ENCODE results near the gene ACTL8.

ACTL8 gene, protein sequence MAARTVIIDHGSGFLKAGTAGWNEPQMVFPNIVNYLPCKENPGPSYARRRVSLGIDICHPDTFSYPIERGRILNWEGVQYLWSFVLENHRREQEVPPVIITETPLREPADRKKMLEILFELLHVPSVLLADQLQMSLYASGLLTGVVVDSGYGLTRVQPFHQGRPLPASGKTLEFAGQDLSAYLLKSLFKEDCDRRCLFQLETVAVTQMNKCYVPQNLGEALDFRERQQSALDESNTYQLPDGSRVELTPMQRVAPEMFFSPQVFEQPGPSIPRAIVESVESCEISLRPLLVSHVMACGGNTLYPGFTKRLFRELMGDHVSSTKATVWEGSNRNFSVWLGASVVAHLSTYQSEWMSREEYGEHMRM

DNA sequence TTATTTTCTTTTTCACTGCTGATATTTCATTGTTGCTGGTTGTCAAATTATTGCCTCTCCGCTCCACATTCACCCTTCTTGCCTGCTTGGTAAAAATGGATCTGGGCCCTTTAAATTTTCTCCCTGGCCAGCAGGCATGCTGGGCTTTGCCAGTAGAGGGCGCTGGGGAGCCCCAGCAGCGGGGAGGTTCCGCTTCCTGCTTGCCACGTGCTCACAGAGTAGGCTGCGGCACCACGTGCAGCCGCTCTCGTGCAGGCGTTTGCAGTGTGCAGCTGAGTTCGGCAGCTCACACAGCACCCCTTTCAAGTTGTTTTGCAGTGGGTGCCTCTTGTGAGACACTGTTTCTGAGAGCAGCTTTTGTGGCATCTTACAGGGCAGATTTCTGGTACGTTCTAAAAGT is at the start of gene ACTL8:
Gene ACTL8 (plus strand): TSS at position 214 of the 400 bp plus-strand sequence. CDS start 67,676 bp downstream, outside the sequence.
- no peak for DNase-seq

DNA sequence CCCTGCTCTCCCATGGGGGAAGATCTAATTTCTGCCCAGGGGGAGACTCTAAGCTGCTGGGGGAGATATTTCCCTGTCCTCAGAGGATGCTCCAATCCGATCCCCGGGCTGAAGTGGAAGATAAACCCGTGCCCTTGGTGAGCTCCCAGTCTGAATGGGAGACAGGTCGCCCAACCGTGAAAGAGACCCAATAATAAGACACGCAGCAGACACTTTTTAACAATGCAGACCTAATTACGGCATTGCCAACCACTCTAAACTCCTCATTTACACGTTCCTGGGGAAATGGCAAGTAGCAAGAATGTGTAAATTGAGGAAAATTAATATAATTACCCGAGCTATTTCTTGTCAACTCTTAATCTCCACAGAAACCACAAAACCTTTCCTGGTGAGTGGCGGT is 48.7 kb upstream of the ACTL8 start:
- no peak for DNase-seq

DNA sequence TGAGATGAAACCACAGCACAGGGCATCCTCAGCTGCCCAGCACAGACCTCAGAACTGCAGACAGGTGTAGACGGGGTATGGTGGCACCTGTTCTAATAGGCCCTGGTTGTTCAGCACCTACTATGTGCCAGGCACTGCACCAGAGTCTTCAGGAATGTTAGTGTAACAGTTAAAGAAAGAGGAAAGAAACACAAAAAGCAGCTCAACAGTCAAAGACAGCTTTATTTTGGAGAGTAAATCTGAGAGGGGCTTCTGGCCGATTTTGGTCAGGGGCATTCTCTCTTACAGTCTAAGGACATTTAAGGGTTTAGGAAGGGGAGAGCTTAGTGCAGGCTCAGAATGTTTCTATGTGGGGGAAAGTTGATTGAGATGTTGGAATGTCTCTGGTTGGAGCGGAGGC is 45.2 kb upstream of the ACTL8 start:
- no peak for DNase-seq

DNA sequence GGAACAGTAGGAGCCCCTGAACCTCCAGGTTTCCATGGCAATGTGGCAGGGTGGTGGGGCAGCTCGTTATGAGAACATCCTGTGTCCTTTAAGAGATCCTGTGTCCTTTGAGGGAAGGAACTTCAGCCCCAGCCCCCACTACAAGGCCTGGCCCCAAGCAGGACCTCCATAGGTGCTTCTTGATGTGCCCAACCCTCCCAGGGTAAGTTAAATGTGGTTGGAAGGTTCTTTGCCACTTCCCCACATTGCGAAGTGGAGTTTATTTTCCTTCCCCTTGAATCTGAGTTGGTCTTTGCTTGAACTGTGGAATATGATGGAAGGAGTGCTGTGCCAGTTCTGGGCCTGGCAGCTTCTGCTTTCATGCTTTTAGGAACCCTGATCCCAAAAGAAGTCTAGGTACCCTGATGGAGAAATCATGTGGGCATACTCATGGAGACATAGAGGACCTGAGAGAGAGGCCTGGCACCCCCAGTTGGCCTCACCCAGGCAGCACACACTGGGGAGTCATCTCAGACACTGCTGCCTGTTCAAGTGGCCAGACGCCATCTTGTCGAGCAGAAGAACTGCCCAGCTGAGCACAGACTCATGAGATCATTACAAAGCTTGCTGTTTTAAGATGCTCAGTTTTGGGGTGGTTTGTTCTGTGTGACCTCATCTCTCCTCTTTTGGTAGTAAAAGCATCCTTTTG is 44.1 kb upstream of the ACTL8 start:
- no peak for DNase-seq

DNA sequence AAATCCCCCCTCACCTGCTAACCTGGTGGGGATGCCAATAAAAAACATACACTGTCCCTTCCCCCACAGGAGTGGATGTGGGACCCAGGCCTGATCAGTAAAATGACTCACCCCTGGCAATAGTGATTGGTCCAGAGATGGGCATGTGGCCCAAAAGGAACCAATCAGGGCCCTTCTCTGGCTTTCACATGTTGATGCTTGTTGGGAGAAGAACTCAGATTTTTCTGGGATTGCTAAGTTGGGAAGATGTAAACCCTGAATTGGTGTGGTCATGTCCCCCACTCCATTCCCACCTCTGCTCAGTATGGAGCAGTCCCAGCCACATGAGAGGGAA is 43.6 kb upstream of the ACTL8 start:
- DNase-seq: no peak

DNA sequence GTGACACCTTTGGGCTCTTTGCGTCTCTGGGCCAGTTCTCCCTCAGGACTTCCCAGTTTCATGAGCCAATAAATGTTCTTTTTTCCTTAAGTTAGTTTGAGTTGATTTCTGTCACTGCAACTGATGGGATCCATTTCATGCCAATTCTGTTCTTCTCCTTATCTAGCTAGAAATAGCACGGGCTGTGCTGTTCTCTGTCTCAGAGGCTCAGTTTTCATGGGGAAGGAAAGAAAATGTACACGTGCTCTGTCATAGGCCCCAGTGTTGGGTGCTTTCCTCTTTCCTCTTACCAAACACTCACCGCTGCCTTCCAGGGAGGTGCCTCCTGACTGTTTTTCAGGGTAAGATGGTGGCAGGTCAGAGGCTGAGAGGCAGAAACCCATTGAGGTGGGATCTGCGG is 43.2 kb upstream of the ACTL8 start:
- DNase-seq: no peak

DNA sequence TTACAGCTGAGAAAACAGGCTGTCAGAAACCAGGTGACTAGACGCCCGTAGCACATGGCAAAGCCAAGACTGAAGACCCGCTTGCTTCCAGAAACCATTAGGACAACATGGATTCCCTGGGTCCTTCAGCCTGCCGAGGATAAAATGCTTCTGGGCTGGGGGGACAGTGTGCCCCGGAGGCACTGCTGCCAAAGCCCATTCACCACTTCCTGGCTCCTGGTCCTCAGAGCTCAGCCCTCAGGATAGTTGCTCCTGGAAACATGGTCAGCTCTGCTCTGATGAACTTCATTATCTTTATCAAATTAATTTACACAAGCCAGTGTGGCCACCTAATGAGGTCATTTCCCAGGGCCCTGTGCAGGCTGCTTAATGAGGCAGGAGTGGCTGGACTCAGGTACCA is 41.1 kb upstream of the ACTL8 start:
- DNase-seq: no peak

DNA sequence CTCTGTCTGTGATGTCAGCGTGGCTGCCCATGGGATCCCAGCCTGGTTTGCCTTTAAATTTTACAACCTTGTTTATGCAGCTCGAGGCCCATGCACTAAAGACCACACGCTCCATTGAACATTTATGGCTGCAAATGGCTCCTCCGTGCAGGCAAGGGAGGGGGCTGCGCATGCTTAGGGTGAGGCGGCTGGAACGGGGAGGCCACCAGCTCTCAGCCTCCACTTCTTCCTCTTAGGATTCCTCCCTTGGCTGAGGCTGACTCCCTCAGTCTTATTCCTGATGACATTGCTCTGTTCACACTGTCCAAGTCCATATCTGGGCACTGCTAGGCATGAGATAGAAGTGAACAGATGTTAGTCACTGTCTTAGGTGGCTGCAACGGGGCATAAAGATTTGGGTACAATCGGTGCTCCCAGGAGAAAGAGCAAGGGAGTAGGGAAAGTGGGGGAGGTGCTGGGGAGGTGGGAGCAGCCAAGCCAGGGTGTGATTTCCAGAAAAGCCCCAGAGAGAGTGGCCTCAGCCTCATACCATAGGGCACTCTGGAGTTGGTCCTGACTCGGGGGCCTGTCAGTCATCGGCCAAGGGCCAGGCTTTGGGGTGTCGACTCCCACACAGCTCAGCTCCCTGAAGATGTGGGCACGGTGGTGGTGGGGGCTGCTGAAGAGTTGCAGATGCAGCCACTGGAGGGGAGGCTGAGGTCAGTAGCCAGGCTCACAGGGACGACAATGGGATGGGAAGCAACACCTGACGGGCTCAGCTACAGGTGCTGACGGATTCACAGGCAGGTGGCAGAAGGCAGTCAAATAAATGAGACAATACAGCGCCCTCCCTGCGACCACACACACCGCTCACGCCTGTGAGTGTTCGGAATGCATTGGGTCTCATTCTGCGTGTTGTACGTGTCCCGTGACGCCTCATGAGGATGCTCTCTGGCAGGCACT is 37.3 kb upstream of the ACTL8 start:
- no peak for DNase-seq

DNA sequence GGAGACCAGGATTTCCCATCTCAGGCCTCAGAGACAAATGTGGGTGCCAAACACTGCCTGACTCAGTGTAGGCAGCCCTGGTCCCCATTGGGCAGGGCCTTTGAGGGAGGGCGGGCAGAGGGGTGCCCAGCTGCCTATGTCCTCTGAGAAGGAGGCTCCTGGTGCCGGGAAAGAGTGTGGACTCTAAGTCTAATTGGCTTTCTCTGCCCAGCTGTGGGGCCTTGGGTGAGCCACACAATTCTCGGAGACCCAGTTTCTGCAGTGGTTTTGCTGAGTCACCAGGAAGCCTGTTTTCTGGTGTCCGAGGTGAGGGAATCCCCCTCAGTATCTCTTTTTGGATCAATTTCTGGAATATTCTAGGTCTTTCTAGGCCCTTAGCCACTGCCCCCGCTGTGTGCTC is 35.3 kb upstream of the ACTL8 start:
- no peak for DNase-seq

DNA sequence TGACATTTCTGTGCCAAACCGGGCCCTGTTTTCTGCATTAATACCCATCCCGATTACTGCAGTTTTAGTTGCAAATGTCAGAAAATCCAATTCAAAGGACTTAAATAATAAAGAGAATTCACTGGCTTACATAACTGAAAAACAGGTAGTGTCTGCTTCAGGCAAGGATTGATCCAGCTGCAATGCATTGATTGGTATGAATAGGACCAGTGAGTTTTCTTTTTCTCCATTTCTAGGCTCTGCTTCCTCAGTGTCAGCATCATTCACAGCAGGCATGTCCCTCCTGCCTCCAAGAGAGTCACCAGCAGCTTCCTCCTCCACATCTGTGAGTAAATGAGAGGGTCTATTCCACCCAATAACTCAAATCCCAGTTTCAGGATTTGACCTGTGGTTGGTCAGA is 33.7 kb upstream of the ACTL8 start:
- DNase-seq: no peak

DNA sequence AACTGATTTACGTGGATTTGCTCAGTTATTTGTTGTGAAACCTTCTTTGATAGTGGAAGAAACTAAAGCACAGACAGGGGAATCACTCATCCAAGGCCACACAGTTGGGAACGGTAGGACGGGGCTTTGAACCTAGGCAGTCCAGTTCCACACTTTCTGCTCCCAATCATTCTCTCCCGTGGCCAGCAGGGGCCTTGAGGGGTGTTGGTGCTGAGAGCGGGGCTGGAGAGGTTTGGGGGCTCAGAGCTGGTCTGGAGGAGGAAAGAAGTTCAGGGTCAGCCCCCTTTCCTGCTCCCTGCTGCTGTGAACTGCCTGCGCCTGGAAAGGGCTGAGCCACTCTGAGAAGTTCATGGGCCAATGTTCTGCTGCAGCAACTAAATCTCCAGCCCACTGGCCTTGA is 31.4 kb upstream of the ACTL8 start:
- no peak for DNase-seq

DNA sequence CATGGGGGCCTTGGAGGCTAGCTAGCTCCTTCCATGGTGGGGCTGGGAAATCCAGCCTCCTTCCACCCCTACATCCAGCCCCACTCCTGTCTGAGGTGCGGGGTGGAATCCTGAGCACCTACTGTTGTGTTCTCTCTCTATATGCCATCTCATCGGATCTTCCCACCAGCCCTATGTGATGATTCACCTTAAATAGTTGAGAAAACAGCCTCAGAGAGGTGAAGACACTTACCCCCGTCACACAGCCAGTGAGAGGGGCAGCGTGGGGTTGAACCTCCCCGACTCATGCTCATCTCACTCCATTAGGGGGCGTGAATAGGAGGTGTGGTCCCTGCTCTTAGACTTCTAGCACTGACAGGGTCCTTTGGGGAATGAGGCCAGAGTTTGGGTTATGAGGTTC is 31.0 kb upstream of the ACTL8 start:
- DNase-seq: no peak

DNA sequence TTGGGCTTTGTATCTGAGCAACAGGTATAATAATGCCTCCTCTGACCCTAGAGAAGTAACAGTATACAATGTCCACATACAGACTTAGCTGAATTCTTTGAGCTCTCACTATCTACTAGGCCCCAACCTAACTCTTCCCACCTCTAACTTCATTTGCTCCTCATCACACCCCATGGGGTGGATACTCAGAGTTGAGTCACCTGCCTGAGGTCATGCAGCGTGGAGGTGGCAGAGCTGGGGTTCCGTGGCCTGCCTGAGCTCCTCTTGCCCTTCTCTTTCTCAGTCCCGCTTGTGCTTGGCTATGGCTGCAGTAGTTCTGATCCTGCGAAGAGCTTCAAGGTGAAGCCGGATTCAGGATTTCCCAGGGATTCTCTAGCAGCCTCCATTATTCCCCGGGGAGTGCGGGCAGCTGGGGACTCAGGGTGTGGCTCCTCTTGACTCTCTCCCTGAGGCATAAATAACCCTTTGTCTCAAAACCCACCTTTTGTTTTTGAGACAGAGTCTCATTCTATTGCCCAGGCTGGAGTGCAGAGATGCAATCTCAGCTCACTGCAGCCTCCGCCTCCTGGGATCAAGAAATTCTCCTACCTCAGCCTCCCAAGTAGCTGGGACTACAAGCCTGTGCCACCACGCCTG is 29.9 kb upstream of the ACTL8 start:
- no peak for DNase-seq

DNA sequence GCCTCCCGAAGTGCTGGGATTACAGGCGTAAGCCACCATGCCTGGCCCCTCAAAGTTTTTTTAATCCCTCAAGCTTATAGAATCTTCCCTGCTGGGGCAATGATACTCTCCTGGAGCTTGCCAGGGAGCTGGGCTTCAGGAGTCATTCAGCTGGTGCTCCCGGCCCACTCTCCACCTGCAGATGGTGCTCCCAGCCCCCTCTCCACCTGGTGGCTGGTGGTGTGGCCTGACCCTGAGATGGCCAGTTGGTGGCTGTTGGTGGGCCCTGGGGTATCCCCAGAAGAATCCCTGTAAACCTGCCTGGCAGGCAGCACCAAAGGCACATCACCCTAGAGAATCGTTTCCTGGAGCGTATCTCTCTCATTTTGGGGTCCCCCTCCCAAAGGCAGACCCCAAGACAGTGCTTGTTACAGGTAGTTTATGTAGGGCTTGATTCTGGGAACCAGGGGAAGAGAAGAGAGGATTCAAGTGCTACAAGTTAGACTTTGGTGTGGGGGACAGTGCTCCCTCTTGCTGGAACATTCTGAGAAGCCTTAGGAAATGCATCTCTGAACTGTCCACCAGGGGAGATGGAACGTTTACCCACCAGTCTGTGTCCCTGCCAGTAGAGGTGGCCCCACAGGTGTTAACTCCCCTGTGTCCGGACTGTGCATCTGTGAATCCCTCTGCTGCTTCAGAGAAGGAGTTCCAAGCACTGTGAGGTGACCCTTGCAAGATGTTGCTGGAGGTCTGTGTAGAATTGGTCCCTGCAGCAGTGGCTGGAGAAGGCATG is 29.1 kb upstream of the ACTL8 start:
- DNase-seq: no peak

DNA sequence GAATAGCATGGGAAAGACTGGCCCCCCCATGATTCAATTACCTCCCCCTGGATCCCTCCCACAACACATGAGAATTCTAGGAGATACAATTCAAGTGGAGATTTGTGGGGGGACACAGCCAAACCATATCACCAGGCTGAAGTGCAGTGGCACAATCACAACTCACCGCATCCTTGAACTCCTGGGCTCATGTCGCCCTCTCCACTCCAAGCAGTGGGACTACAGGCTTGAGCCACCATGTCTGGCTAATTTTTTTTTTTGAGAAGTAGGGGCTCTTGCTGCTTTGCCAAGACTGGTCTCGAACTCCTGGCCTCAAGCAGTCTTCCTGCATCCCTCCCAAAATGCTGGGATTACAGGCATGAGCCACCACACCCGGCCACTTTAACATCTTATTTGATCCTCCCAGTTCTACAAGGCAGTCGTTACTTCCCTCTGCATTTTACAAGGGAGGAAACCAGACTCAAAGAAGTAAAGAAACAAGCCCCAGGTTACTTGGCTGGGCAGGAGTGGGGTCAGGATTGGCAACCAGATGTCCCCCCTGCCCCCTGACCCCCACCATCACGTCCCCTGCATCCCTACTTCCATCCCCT is 26.9 kb upstream of the ACTL8 start:
- no peak for DNase-seq

DNA sequence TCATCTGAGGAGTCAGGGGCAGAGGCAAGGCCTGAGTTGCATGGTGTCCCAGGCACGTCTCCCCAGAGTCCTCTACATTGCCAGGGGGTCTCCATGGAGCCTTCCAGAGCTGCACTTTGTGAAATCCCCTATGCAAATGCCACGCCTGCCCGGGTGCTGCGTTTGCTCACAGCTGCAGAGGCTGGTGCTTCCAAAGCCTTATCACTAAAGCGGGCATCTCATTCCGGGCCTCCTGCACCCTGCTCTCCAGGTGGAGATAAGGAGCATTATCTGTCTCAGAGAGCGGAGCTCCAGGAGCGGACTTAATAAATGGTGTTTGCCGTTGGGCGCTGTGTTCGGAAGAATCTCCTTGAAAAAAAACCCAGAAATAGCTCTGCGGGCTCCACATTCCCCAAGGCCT is 25.9 kb upstream of the ACTL8 start:
- no peak for DNase-seq

DNA sequence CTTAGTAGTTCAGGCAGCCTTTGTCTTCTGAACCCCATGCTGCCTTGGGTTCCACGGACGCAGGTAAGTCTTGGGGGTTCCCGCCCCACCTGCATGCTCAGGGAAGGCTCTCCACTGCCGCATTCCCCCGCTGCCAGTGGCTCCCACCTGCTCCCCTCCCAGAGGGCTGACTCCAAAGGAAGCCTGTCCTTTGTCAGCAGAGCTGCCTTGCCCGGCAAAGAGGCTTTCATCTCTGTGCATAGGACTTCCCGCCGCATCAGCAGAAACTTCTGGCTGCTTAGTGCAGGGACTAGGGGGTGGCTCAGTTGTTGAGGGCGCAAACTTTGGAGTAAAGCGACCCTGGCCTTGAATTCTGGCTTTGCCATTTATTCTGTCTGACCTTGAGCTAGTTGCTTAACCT is 25.2 kb upstream of the ACTL8 start:
- DNase-seq: no peak

DNA sequence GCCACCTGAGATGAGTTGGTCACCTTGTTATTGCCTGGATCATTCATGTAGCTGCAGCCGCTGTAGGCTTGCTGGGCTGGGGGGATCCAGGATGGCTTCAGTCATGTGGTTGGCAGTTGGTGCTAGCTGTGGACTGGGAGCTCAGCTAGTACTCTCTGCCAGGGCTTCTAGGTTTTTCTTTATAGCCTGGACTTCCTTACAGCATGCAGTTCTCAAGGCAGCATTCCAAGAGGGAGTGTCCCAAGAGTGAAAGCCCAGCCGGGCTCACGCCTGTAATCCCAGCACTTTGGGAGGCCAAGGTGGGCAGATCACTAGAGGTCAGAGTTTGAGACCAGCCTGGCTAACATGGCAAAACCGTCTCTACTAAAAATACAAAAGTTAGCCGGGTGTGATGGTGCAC is 23.7 kb upstream of the ACTL8 start:
- DNase-seq: no peak

DNA sequence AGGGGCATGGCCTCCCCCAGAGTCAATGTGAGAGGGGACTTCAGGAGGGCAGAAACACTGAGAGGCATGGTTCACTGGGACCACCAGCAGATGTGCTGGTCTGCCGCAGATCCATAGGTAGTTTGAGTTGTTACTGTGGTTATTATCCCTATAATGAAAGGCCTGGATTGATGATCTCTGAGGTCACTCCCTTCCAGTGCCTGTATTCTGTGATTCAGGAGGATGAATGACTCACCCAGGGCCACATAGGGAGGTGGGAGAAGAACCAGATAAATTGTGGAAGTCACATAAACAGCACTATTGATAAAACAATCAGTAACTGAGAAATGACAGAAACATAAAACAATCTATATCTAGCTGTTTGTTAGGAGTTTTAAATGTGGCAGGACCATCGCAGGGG is 22.7 kb upstream of the ACTL8 start:
- DNase-seq: no peak

DNA sequence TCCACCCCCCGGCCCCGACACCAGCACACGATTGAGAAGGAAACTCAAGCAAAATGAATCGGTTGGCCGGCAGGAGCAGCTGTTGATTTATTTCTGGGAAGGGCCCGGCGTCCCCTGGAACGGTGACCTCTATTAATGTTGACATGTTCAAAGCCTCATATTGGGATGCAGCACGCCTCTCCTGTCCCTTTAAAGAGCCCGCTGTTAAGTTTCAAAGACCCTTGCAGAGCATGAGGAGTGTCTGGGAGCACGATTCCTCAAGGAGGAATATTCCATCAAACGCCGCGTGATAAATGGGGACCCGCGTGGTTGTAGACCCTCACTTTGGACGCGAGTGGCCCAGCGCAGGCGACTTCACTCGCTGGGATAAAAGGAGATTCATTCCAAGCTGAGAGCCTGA is 21.5 kb upstream of the ACTL8 start:
- DNase-seq: no peak

DNA sequence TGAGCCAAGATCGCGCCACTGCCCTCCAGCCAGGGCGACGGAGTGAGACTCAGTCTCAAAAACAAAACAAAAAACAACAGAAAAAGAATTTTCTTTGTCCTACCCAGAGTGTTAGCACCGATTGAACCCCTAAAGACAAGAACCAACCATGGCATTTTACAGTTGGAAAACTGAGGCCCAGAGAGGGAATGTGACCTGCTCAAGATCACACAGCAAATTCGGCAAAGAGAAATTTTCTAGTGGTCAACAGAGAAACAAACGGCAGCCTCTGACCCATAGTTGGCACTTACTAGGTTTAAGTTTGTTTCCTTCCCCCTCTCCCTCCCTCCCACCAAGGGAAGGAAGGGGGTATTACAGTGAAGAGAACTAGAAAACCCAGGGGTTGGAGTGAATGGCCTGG is 20.5 kb upstream of the ACTL8 start:
- no peak for DNase-seq

DNA sequence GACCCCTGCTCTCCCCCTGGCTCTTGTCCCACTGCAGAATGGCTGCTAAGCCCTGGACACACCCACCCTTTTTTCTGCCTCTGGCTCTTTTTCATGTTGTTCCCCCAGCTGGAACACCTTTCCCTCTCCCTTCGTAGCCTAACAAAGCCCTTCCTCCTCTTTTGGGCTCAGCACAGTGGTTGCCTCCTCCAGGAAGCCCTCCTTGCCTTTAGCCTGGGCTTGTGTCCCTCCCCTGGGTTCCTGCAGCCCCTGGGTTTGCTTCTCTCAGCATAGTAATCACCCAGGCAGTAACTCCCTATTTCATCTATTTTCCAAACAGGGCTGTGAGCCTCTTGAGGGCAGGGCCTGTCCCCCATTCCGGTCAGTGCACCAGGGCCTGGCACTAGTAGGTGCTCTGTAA is 19.8 kb upstream of the ACTL8 start:
- DNase-seq: no peak

Measured in CD4-positive, alpha-beta T cell treated with Interleukin-4 for 4 hours (primary cell).